ENCODE results near the gene CLDN22. TPM values are rescaled to one million over a fixed set of nuclear protein-coding genes. Genes with fewer than 3 reads are reported as not detected.

The CLDN22 gene
- total and polyA plus RNA-seq, 9 of the 15 experiments (the other 6 are each of a cell fraction or from before 2014, with no cell fraction given), result 0.21 TPM; not detected in 8

DNA sequence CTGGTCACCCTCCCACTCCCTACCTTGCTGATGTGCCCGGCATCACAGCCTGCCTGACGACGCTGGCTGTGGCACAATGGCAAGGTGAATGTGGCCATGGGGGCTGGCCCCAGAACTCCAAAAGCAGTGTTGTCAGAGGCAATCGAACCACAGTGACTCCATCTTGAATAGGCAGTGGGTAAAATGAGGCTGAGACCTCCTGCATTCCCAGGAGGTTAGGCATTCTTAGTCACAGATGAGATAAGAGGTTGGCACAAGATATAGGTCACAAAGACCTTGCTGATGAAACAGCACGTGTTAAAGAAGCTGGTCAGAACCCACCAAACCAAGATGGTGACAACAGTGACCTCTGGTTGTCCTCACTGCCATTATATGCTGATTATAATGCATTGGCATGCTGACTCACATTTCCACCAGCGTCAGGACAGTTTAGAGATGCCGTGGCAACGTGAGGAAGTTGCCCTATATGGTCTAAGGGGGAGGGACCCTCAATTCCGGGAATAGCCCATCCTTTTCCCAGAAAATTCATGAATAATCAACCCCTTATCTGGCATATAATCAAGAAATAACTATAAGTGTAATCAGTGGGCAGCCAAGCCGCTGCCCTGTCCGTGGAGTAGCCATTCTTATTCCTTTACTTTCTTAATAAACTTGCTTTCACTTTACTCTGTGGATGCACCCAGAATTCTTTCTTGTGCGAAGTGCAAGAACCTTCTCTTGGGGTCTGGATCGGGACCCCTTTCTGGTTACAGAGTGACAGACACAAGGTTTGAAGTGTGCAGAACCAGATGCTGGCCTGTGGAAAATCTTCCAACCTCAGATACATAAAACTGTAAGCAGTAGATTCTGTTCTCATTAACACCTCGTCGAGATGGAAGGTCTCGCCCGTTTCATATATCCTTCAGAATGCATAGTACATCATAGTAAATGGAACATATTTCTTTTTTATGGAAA is 28.9 kb upstream of the CLDN22 start (continued):
- no peak for TF ChIP-seq ARID2 (IDR thresholded peaks at IDR 0.05)
- TF ChIP-seq MAFF (IDR thresholded peaks at IDR 0.05; ENCODE audit: low read length), result peak; percentile 78
- TF ChIP-seq, protein P1, sequence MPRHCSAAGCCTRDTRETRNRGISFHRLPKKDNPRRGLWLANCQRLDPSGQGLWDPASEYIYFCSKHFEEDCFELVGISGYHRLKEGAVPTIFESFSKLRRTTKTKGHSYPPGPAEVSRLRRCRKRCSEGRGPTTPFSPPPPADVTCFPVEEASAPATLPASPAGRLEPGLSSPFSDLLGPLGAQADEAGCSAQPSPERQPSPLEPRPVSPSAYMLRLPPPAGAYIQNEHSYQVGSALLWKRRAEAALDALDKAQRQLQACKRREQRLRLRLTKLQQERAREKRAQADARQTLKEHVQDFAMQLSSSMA (CRISPR knock-in tag; IDR thresholded peaks at IDR 0.05), result peak; percentile 94
- peak; percentile 99 for TF ChIP-seq DDX20 (tag; IDR thresholded peaks at IDR 0.05; ENCODE audit: low read depth)
- TF ChIP-seq GTF2A2 (tag; IDR thresholded peaks at IDR 0.05), result peak; percentile 100
- peak; percentile 14 for TF ChIP-seq TAF9B (IDR thresholded peaks at IDR 0.05; ENCODE audit: partially characterized antibody)
- no peak for TF ChIP-seq MTA2 (IDR thresholded peaks at IDR 0.05; ENCODE audit: low read depth)
- TF ChIP-seq TAF1 (IDR thresholded peaks at IDR 0.05; ENCODE audit: control insufficient read depth, extremely low read depth, insufficient read depth, low read length, severe bottlenecking), result no peak
- no peak for TF ChIP-seq PRMT5 (CRISPR knock-in tag; IDR thresholded peaks at IDR 0.05)
- TF ChIP-seq SIRT6 (IDR thresholded peaks at IDR 0.05; ENCODE audit: low read depth, low read length), result no peak
- peak; percentile 99 for TF ChIP-seq ZNF445 (CRISPR knock-in tag; IDR thresholded peaks at IDR 0.05; ENCODE audit: low read depth)
- TF ChIP-seq ETV6 (IDR thresholded peaks at IDR 0.05; ENCODE audit: borderline replicate concordance in 1 of 2, low read depth in 2 of 2, low read length in 1 of 2), result no peak
- TF ChIP-seq ETV6 (CRISPR knock-in tag; IDR thresholded peaks at IDR 0.05; ENCODE audit: borderline replicate concordance), result no peak
- TF ChIP-seq KLF6 (CRISPR knock-in tag; IDR thresholded peaks at IDR 0.05; ENCODE audit: borderline replicate concordance), result peak; percentile 99
- TF ChIP-seq, protein P2, sequence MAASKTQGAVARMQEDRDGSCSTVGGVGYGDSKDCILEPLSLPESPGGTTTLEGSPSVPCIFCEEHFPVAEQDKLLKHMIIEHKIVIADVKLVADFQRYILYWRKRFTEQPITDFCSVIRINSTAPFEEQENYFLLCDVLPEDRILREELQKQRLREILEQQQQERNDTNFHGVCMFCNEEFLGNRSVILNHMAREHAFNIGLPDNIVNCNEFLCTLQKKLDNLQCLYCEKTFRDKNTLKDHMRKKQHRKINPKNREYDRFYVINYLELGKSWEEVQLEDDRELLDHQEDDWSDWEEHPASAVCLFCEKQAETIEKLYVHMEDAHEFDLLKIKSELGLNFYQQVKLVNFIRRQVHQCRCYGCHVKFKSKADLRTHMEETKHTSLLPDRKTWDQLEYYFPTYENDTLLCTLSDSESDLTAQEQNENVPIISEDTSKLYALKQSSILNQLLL (CRISPR knock-in tag; IDR thresholded peaks at IDR 0.05; ENCODE audit: borderline replicate concordance), result peak; percentile 70; the same call in 1 of the 2 replicates
- 0 out of 2 replicates have a peak, but pooled peaks have one; percentile 8 for TF ChIP-seq GATAD2B (IDR thresholded peaks at IDR 0.05; ENCODE audit: borderline replicate concordance)
- TF ChIP-seq, protein P3, sequence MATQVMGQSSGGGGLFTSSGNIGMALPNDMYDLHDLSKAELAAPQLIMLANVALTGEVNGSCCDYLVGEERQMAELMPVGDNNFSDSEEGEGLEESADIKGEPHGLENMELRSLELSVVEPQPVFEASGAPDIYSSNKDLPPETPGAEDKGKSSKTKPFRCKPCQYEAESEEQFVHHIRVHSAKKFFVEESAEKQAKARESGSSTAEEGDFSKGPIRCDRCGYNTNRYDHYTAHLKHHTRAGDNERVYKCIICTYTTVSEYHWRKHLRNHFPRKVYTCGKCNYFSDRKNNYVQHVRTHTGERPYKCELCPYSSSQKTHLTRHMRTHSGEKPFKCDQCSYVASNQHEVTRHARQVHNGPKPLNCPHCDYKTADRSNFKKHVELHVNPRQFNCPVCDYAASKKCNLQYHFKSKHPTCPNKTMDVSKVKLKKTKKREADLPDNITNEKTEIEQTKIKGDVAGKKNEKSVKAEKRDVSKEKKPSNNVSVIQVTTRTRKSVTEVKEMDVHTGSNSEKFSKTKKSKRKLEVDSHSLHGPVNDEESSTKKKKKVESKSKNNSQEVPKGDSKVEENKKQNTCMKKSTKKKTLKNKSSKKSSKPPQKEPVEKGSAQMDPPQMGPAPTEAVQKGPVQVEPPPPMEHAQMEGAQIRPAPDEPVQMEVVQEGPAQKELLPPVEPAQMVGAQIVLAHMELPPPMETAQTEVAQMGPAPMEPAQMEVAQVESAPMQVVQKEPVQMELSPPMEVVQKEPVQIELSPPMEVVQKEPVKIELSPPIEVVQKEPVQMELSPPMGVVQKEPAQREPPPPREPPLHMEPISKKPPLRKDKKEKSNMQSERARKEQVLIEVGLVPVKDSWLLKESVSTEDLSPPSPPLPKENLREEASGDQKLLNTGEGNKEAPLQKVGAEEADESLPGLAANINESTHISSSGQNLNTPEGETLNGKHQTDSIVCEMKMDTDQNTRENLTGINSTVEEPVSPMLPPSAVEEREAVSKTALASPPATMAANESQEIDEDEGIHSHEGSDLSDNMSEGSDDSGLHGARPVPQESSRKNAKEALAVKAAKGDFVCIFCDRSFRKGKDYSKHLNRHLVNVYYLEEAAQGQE (IDR thresholded peaks at IDR 0.05; ENCODE audit: borderline replicate concordance), result peak; percentile 42; the same call in 1 of the 2 replicates
- TF ChIP-seq, protein P3 (CRISPR knock-in tag; IDR thresholded peaks at IDR 0.05; ENCODE audit: low read depth), result peak; percentile 93

All from K562 (cell line).